WTC11 (cell line): Measurements from ENCODE around the gene NAT9. TPM values are rescaled to one million over a fixed set of nuclear protein-coding genes. Genes with fewer than 3 reads are reported as not detected.

Source experiments
- ATAC-seq: fragments of 200-7000 bp; cut with Tn5 transposase; 2 replicates; pipeline ENCODE4 v1.10.0; 2021; ENCODE audit warnings: mild to moderate bottlenecking, moderate library complexity
- CTCF ChIA-PET: fragments of 300-600 bp; sonication (Branson Sonifier 250); formaldehyde crosslinking; loops from one replicate; lab custom pipeline; 2021; ENCODE audit warnings: antibody characterized with exemption; lab: Charles Lee
- POLR2A ChIA-PET: fragments of 350-600 bp; sonication (Branson Sonifier 250); formaldehyde crosslinking; loops from one replicate; lab custom pipeline; 2021; ENCODE audit warnings: antibody characterized with exemption; lab: Charles Lee
- DNase-seq: peaks from one replicate; pipeline ENCODE4 v3.0.0; 2021; ENCODE audit warnings: low spot score
- H3K27ac Mint-ChIP-seq: 2 replicates; pipeline ENCODE4 v1.8.0; 2021; ENCODE audit warnings: mixed read lengths
- H3K27me3 Mint-ChIP-seq: 2 replicates; pipeline ENCODE4 v1.8.0; 2021; ENCODE audit warnings: low read depth, mild to moderate bottlenecking, moderate library complexity, mixed read lengths
- H3K36me3 Mint-ChIP-seq: 2 replicates; pipeline ENCODE4 v1.8.0; 2021; ENCODE audit warnings: mixed read lengths
- H3K4me1 Mint-ChIP-seq: 2 replicates; pipeline ENCODE4 v1.8.0; 2022; ENCODE audit warnings: mixed read lengths
- H3K4me3 Mint-ChIP-seq: 2 replicates; pipeline ENCODE4 v1.8.0; 2021; ENCODE audit warnings: mild to moderate bottlenecking, moderate library complexity, mixed read lengths
- H3K9me3 Mint-ChIP-seq: 2 replicates; pipeline ENCODE4 v1.8.0; 2021; ENCODE audit warnings: mixed read lengths
- ARID4B ChIP-seq: sonication (generic); formaldehyde crosslinking; IDR thresholded peaks from 2 replicates; pipeline ENCODE4 v1.8.0; 2023; ENCODE audit warnings: missing genetic modification reagents, mild to moderate bottlenecking, borderline replicate concordance
- ATF1 ChIP-seq: sonication (generic); formaldehyde crosslinking; IDR thresholded peaks from 2 replicates; pipeline ENCODE4 v1.8.1; 2023; ENCODE audit warnings: mild to moderate bottlenecking, moderate library complexity, missing genetic modification reagents
- CREB1 ChIP-seq: sonication (generic); formaldehyde crosslinking; IDR thresholded peaks from 2 replicates; pipeline ENCODE4 v1.8.0; 2023; ENCODE audit warnings: mild to moderate bottlenecking, missing genetic modification reagents
- E2F5 ChIP-seq: sonication (generic); formaldehyde crosslinking; IDR thresholded peaks from 2 replicates; pipeline ENCODE4 v1.8.1; 2022; ENCODE audit warnings: mild to moderate bottlenecking, moderate library complexity, missing genetic modification reagents
- ETV6 ChIP-seq: sonication (generic); formaldehyde crosslinking; IDR thresholded peaks from 2 replicates; pipeline ENCODE4 v1.8.1; 2022; ENCODE audit warnings: mild to moderate bottlenecking, missing genetic modification reagents
- HMGXB4 ChIP-seq: sonication (generic); formaldehyde crosslinking; IDR thresholded peaks from 2 replicates; pipeline ENCODE4 v1.8.1; 2023; ENCODE audit warnings: mild to moderate bottlenecking, moderate library complexity, missing genetic modification reagents
- IRF2 ChIP-seq: sonication (generic); formaldehyde crosslinking; IDR thresholded peaks from 2 replicates; pipeline ENCODE4 v1.8.0; 2022; ENCODE audit warnings: low read depth, missing genetic modification reagents, borderline replicate concordance
- MAX ChIP-seq: sonication (generic); formaldehyde crosslinking; IDR thresholded peaks from 2 replicates; pipeline ENCODE4 v1.8.0; 2022; ENCODE audit warnings: mild to moderate bottlenecking, missing genetic modification reagents
- MXD4 ChIP-seq: fragments of 250-450 bp; sonication (Bioruptor Pico); IDR thresholded peaks from 2 replicates; pipeline ENCODE4 v1.8.0; 2021; ENCODE audit warnings: mild to moderate bottlenecking, moderate library complexity, borderline replicate concordance
- OVOL2 ChIP-seq: fragments of 250-450 bp; sonication (Bioruptor Pico); IDR thresholded peaks from 2 replicates; pipeline ENCODE4 v1.9.0; 2021; ENCODE audit warnings: mild to moderate bottlenecking, borderline replicate concordance
- SOX15 ChIP-seq: fragments of 250-450 bp; sonication (Bioruptor Pico); IDR thresholded peaks from 2 replicates; pipeline ENCODE4 v1.9.0; 2021; ENCODE audit warnings: mild to moderate bottlenecking
- STAT6 ChIP-seq: sonication (generic); formaldehyde crosslinking; conservative IDR thresholded peaks from 2 replicates; pipeline ENCODE4 v1.8.1; 2023; ENCODE audit warnings: mild to moderate bottlenecking, low read depth, missing genetic modification reagents, moderate library complexity
- USF1 ChIP-seq: sonication (generic); formaldehyde crosslinking; IDR thresholded peaks from 2 replicates; pipeline ENCODE4 v1.8.0; 2022; ENCODE audit warnings: mild to moderate bottlenecking, missing genetic modification reagents
- ZBTB43 ChIP-seq: sonication (generic); formaldehyde crosslinking; IDR thresholded peaks from 2 replicates; pipeline ENCODE4 v1.8.1; 2023; ENCODE audit warnings: mild to moderate bottlenecking, missing genetic modification reagents
- ZMAT4 ChIP-seq: fragments of 250-450 bp; sonication (Bioruptor Pico); IDR thresholded peaks from 2 replicates; pipeline ENCODE4 v1.9.0; 2021; ENCODE audit warnings: mild to moderate bottlenecking
- ZNF121 ChIP-seq: sonication (generic); formaldehyde crosslinking; IDR thresholded peaks from 2 replicates; pipeline ENCODE4 v1.8.0; 2023; ENCODE audit warnings: missing genetic modification reagents
- ZNF138 ChIP-seq: sonication (generic); formaldehyde crosslinking; conservative IDR thresholded peaks from 2 replicates; pipeline ENCODE4 v1.8.1; 2022; ENCODE audit warnings: mild to moderate bottlenecking, moderate library complexity, missing genetic modification reagents
- ZNF232 ChIP-seq: sonication (generic); formaldehyde crosslinking; IDR thresholded peaks from 2 replicates; pipeline ENCODE4 v1.8.0; 2022; ENCODE audit warnings: mild to moderate bottlenecking, missing genetic modification reagents
- total RNA-seq: library from RNA; stranded (reverse); gene quantifications from 3 replicates; pipeline ENCODE4 v1.2.3, GENCODE V29; 2021

NAT9 gene
- total RNA-seq, 1 experiment from 2014 or later, result 67.1 TPM

GRCh38 chr17:74733365-74734122 is 42.6 kb downstream of the NAT9 start:
- Mint-ChIP-seq H3K36me3 (no peaks in the 10 kb centered on the region), H3K27me3 (peaks cover 12% of the 10 kb centered on the region), H3K9me3 (no peaks in the 10 kb centered on the region), H3K4me3 (no peak overlapping the region), H3K27ac (no peak overlapping the region), H3K4me1 (peaks cover 16% of the 10 kb centered on the region)
- ChIA-PET POLR2A (no interaction called here), CTCF (interaction anchor here (5.2 kb wide), 1 partner anchor 76 kb away, joined by 296 read pairs; no protein-coding TSS in a partner anchor)
- no peak for ATAC-seq
- TF ChIP-seq ZMAT4 (CRISPR knock-in tag) (no peak), CREB1 (CRISPR knock-in tag) (no peak), ATF1 (CRISPR knock-in tag) (no peak), OVOL2 (CRISPR knock-in tag) (no peak), ZNF121 (no peak), MXD4 (CRISPR knock-in tag) (no peak), IRF2 (CRISPR knock-in tag) (no peak), E2F5 (CRISPR knock-in tag) (no peak), SOX15 (CRISPR knock-in tag) (no peak), STAT6 (CRISPR knock-in tag) (no peak), ZNF232 (CRISPR knock-in tag) (no peak), ARID4B (CRISPR knock-in tag) (no peak)
- no peak for DNase-seq

GRCh38 chr17:74732042-74732867 is 43.9 kb downstream of the NAT9 start:
- ChIA-PET CTCF (no interaction called here), POLR2A (interaction anchor here (0.7 kb wide), 1 partner anchor 80 kb away, joined by 4 read pairs; no protein-coding TSS in a partner anchor)
- H3K27me3 Mint-ChIP-seq, result peaks cover 12% of the 10 kb centered on the region
- DNase-seq (no peak), ATAC-seq (no peak)
- no peaks in the 10 kb centered on the region for H3K36me3 Mint-ChIP-seq
- no peak overlapping the region for H3K4me3 Mint-ChIP-seq
- no peak overlapping the region for H3K27ac Mint-ChIP-seq
- peaks cover 8% of the 10 kb centered on the region for H3K4me1 Mint-ChIP-seq
- TF ChIP-seq MAX, result no peak
- no peak for TF ChIP-seq ETV6
- no peak for TF ChIP-seq ZNF138
- no peak for TF ChIP-seq HMGXB4 (CRISPR knock-in tag)
- TF ChIP-seq USF1, result no peak
- no peak for TF ChIP-seq MXD4 (CRISPR knock-in tag)
- TF ChIP-seq E2F5 (CRISPR knock-in tag), result no peak
- no peak for TF ChIP-seq ZBTB43 (CRISPR knock-in tag)
- H3K9me3 Mint-ChIP-seq, result no peaks in the 10 kb centered on the region
